KMS-11 (cell line): ENCODE results near the gene CKAP2L.
"Not testable (repeated sequence)": the region's sequence is repeated elsewhere in the genome, so short reads cannot be mapped to it uniquely, and the experiment has no call there.

ENCODE experiments used
- H2AFZ ChIP-seq: fragments of 200-600 bp; sonication (generic); 2 replicates; pipeline ENCODE4 v1.6.1; 2016; ENCODE audit warnings: antibody characterized with exemption, mixed run types, low read depth
- H3K27ac ChIP-seq: fragments of 200-600 bp; sonication (generic); 2 replicates; pipeline ENCODE4 v1.6.1; 2016; ENCODE audit warnings: mild to moderate bottlenecking, mixed run types
- H3K27me3 ChIP-seq: fragments of 200-600 bp; sonication (generic); 2 replicates; pipeline ENCODE4 v1.6.1; 2017; ENCODE audit warnings: mild to moderate bottlenecking, low read depth, mixed run types, moderate library complexity; ENCODE audit not compliant: insufficient read depth
- H3K36me3 ChIP-seq: fragments of 200-600 bp; sonication (generic); 2 replicates; pipeline ENCODE4 v1.6.1; 2017; ENCODE audit warnings: mild to moderate bottlenecking, mixed run types; ENCODE audit not compliant: insufficient read depth
- H3K4me1 ChIP-seq: fragments of 200-600 bp; sonication (generic); 2 replicates; pipeline ENCODE4 v1.6.1; 2016; ENCODE audit warnings: mild to moderate bottlenecking, low read depth, mixed run types; ENCODE audit not compliant: poor library complexity, severe bottlenecking
- H3K4me2 ChIP-seq: fragments of 200-600 bp; sonication (generic); 2 replicates; pipeline ENCODE4 v1.7.0; 2016; ENCODE audit warnings: mild to moderate bottlenecking, mixed run types
- H3K4me3 ChIP-seq: fragments of 200-600 bp; sonication (generic); IDR thresholded peaks from 2 replicates; pipeline ENCODE4 v1.6.1; 2017; ENCODE audit warnings: low read depth, low read length, mixed read lengths; ENCODE audit not compliant: insufficient read depth
- H3K79me2 ChIP-seq: fragments of 200-600 bp; sonication (generic); 2 replicates; pipeline ENCODE4 v1.6.1; 2016; ENCODE audit warnings: low read depth, mixed run types; ENCODE audit not compliant: insufficient read depth
- H3K9ac ChIP-seq: fragments of 200-600 bp; sonication (generic); 2 replicates; pipeline ENCODE4 v1.6.1; 2016; ENCODE audit warnings: mild to moderate bottlenecking, mixed run types
- H4K20me1 ChIP-seq: fragments of 200-600 bp; sonication (generic); 2 replicates; pipeline ENCODE4 v1.6.1; 2016; ENCODE audit warnings: mild to moderate bottlenecking, mixed run types; ENCODE audit not compliant: insufficient read depth
- CTCF ChIP-seq: fragments of 200-600 bp; sonication (generic); conservative IDR thresholded peaks from 2 replicates; pipeline ENCODE4 v1.6.1; 2017; ENCODE audit warnings: low read depth, mild to moderate bottlenecking, antibody characterized with exemption, low read length, moderate library complexity, mixed read lengths

Gene CKAP2L

GRCh38 chr2:112708968-112709367 is 55.4 kb downstream of the CKAP2L start:
- no peak for TF ChIP-seq CTCF
- Histone ChIP-seq H3K4me2 (no peak overlapping the region), H3K27me3 (no peaks in the 10 kb centered on the region), H3K79me2 (no peaks in the 10 kb centered on the region), H2AFZ (no peak overlapping the region), H3K4me3 (no peak overlapping the region), H3K27ac (no peak overlapping the region), H4K20me1 (no peaks in the 10 kb centered on the region), H3K9ac (no peak overlapping the region), H3K4me1 (no peaks in the 10 kb centered on the region), H3K36me3 (no peaks in the 10 kb centered on the region)

- H3K36me3 ChIP-seq, H3K4me2 ChIP-seq, H3K9ac ChIP-seq, H3K4me3 ChIP-seq, H4K20me1 ChIP-seq, H2AFZ ChIP-seq, H3K27ac ChIP-seq, H3K27me3 ChIP-seq, H3K79me2 ChIP-seq, H3K4me1 ChIP-seq: not testable (repeated sequence)
These were observed 57.5 kb downstream of the CKAP2L start for GRCh38 chr2:112706947-112707346.

GRCh38 chr2:112706170-112706664 is 58.2 kb downstream of the CKAP2L start:
- H3K79me2 ChIP-seq, result no peaks in the 10 kb centered on the region
- no peak overlapping the region for H3K4me2 ChIP-seq
- H3K27ac ChIP-seq, result no peak overlapping the region
- no peak overlapping the region for H3K9ac ChIP-seq
- no peaks in the 10 kb centered on the region for H3K36me3 ChIP-seq
- H3K27me3 ChIP-seq, result no peaks in the 10 kb centered on the region
- no peaks in the 10 kb centered on the region for H4K20me1 ChIP-seq
- no peak for TF ChIP-seq CTCF
- H3K4me3 ChIP-seq, result no peak overlapping the region
- H3K4me1 ChIP-seq, result no peaks in the 10 kb centered on the region
- no peak overlapping the region for H2AFZ ChIP-seq

GRCh38 chr2:112705575-112705974 is 58.8 kb downstream of the CKAP2L start:
- H4K20me1 ChIP-seq, result no peaks in the 10 kb centered on the region
- H3K27me3 ChIP-seq, result no peaks in the 10 kb centered on the region
- no peaks in the 10 kb centered on the region for H3K79me2 ChIP-seq
- H3K4me2 ChIP-seq, result no peak overlapping the region
- no peak overlapping the region for H3K4me3 ChIP-seq
- H2AFZ ChIP-seq, result no peak overlapping the region
- H3K27ac ChIP-seq, result no peak overlapping the region
- H3K9ac ChIP-seq, result no peak overlapping the region
- TF ChIP-seq CTCF, result no peak
- H3K4me1 ChIP-seq, result no peaks in the 10 kb centered on the region
- H3K36me3 ChIP-seq, result no peaks in the 10 kb centered on the region

GRCh38 chr2:112703684-112704083 is 60.7 kb downstream of the CKAP2L start:
- H3K4me2 ChIP-seq, result no peak overlapping the region
- H3K9ac ChIP-seq, result no peak overlapping the region
- H3K36me3 ChIP-seq, result no peaks in the 10 kb centered on the region
- no peak for TF ChIP-seq CTCF
- H3K27me3 ChIP-seq, result no peaks in the 10 kb centered on the region
- no peaks in the 10 kb centered on the region for H4K20me1 ChIP-seq
- no peak overlapping the region for H3K27ac ChIP-seq
- no peaks in the 10 kb centered on the region for H3K4me1 ChIP-seq
- H2AFZ ChIP-seq, result no peak overlapping the region
- H3K4me3 ChIP-seq, result no peak overlapping the region
- no peaks in the 10 kb centered on the region for H3K79me2 ChIP-seq
